Fibroblast of the conjunctiva (primary cell): ENCODE measurements around the gene CCDC24.

ENCODE experiments used
- DNase-seq: peaks from one replicate; pipeline ENCODE4 v3.0.0-alpha.2; 2010; ENCODE audit warnings: low read depth

CCDC24 gene

DNA sequence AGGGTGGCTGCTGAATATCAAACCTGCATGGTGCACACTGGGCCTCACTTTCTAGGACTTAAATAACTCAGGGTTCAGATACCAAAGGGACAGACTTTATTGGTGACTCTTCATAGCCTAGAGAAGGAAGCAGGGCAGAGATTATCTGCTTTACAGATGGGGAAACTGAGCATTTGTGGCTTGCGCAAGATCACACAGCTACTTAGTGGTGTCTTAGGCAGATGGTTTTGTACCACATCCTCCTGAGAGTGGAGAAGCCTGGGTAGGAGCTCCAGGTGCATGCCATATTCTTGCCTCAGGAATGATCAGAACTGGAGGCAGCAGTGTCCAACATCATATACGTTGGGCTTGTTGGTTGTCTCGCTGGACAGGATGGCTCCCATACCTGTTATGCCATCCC, 28.4 kb upstream of the CCDC24 start:
- no peak for DNase-seq

GRCh38 chr1:43963890-43964289, 27.5 kb upstream of the CCDC24 start:
- DNase-seq: no peak

DNA sequence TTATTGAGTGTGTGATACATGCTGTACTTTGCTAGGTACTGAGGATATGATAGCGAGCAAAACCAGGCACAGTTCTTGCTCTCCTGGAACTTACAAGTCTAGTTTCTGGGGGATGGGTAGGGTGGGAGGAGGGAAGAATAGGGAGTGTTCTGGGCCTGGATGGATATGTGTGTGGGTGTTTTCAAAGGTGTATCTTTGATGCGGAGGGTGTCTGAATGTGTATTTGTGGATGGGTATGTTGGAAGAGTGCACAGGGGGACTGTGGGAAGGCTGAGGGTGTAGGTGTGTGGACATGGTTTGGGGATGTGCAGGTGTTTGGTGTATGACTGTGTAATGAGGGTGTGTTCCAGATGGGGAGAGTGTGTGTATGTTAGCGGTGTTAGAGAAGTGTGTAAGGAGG, 26.1 kb upstream of the CCDC24 start:
- DNase-seq: no peak

DNA sequence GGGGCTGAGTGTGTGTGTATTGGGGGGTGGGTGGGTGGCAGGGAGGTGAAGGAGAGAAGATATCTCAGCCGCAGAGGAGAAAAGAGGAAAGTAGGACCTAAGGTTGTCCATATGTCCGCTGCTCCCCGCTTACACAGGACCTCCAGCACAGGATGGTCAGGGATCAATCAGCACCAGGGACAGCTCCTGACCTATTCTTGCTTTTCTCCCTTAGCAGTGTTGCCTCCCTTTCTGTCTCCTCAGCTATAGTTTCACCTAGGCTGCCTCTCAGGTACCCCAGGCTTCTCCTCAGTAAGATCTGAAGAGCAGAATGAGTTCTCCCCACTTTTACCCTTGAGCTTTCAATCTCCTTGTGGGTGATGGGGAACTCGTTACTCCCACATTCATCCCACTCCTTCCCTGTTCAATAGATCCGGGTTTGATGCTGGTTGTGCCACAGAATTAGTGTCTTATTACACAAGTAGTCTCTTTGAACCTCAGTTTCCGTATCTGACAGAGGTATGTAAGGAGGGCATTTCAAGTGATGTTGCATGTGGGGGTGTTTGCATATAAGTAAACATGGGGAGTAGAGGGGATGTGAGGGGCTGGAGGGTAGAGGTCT, 23.0 kb upstream of the CCDC24 start:
- DNase-seq: no peak

DNA sequence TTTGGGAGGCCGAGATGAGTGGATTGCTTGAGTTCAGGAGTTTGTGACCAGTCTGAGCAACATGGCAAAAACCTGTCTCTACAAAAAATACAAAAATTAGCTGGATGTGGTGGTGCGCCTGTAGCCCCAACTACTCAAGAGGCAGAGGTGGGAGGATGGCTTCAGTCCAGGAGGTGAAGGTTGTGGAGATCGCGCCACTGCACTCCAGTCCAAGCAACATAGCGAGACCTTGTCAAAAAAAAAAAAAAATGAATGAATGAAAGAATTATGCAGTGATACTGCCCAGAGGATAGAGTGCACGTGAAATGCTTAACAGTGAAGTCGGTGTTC, 22.0 kb upstream of the CCDC24 start:
- no peak for DNase-seq

DNA sequence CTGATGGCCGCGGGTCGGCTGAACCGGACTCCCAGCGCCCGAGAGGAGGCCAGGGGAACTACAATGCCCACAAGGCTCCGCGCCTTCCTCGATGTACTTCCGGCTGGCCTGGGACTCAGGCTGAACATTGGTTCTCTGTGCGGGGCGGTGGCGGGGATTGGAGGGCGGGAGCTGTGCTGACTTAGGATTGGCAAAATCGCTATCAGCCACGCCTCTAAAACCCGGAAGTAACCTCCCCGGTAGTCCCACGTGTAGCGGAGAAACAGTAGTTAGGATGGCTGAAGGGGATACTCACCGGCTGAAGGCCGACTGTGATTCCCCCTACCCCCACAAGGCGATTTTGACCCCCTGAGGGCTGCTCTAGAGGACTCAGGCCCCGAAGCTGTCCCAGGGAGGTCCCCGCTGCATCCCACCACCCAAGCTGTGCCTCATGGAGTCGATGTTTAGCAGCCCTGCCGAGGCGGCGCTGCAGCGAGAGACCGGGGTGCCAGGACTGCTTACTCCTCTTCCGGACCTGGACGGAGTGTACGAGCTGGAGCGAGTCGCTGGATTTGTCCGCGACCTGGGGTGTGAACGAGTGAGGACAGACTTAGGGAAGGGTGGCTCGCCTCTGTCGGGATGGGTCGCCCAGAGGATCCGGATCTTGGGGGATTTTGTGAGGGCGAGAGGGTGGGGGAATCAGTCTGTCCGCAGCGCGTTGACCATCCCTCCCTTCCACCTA, 21.5 kb upstream of the CCDC24 start, which contains the start of gene DPH2:
Gene DPH2 (plus strand): TSS at position 265 of the 721 bp plus-strand sequence. CDS start 166 bp downstream, at position 431.
- DNase-seq: peak; percentile 93

- DNase-seq: no peak
These were observed 20.9 kb upstream of the CCDC24 start for GRCh38 chr1:43970502-43970901.

DNA sequence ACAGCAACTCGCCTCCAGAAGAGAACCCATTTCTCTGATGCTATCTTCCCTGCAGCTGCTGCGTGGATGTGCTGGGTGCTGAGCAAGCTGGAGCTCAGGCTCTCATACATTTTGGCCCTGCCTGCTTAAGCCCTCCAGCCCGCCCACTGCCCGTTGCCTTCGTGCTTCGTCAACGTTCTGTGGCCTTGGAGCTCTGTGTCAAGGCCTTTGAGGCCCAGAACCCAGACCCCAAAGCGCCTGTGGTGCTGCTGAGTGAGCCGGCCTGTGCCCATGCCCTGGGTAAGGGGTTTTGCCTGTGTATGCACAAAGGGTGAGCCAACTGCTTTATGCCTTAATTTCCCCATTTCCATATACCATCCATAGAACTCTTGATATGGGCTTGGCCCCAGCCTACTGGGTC, 20.5 kb upstream of the CCDC24 start:
- no peak for DNase-seq

DNA sequence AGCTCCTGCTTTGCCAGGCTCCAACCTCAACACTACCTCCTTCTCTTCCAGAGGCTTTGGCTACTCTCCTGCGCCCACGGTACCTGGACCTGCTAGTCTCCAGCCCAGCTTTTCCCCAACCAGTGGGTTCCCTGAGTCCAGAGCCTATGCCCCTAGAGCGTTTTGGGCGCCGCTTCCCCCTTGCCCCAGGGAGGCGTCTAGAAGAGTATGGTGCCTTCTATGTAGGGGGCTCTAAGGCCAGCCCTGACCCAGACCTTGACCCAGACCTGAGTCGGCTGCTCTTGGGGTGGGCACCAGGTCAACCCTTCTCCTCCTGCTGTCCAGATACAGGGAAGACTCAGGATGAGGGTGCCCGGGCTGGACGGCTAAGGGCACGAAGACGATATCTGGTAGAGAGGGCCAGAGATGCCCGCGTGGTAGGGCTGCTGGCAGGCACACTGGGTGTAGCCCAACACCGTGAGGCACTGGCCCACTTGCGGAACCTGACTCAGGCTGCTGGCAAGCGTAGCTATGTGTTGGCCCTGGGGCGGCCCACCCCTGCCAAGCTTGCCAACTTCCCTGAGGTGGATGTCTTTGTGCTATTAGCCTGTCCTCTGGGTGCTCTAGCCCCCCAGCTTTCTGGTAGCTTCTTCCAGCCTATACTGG, 19.9 kb upstream of the CCDC24 start:
- no peak for DNase-seq

DNA sequence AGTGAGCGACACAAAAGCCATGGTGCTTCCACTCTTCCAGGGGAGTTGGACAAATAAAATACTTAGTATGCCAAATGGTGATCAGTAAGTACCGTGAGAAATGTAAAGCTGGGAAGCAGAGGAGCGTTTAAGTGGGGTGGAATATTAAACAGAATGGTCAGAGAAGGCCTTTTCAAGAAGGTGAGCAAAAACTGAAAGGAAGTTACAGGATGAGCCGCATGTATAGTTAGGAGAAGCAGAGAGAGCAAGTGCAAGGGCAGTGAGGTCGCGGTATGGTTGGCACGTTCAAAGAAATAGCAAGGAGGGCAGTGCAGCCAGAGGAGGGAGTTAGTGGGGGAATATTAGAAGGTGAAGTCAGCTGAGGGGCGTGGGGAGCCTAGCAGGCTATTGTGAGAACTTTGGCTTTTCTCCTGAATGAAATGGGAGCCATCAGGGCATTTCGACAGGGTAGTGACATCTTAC, 17.4 kb upstream of the CCDC24 start:
- no peak for DNase-seq

GRCh38 chr1:43974443-43975248, 16.8 kb upstream of the CCDC24 start, which contains the start of gene ATP6V0B:
TSS of gene ATP6V0B (plus strand) at chr1:43974960. CDS start at chr1:43975041, 81 bp downstream.
- peak; percentile 83 for DNase-seq

DNA sequence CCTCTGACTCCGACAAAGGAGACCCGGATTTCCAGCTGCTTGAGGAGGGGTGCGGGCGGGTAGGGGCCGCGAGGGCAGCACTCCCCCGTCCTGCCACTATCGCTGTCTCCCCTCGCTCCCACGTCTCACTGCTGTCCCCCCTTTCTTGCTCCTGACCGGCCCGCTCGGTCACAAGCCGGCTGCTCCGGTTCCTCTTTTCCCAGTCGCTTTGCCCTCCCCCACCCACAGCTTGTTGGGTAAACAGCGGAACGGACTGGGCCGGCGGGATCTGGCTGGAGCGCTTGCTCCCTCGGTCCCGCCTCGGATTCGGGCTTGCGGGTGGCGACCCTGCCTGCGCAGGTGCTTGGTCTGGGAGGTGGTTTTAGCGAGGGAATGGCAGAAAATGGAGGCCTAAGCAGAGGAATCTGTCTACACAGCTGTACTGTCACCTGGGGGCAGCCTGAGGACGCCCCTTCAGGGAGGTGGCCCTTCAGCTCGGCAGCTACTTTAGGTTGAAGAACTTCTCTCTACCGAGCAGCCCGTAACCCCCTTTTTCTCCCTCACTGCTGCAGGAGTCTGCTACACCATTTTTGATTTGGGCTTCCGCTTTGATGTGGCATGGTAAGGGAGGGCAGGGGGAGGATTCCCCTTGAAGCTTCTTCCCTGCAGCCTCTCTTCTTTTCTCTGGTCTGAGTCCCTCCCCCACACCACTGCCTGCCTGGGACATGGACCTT, 16.0 kb upstream of the CCDC24 start:
- no peak for DNase-seq

DNA sequence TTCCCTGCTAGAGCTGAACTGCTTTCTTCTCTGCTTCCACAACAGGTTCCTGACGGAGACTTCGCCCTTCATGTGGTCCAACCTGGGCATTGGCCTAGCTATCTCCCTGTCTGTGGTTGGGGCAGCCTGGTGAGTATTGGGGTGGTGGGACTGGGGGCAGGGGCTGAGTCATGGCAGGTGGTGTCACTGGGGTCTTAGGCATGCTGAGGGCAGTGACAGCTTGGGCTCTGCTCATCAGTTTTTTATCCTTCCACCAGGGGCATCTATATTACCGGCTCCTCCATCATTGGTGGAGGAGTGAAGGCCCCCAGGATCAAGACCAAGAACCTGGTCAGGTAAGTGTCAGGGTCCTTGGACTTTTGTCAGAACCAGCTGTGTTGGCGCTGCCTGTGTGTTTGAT, 15.4 kb upstream of the CCDC24 start:
- DNase-seq: no peak

- DNase-seq: no peak
These were observed 14.5 kb upstream of the CCDC24 start for GRCh38 chr1:43976890-43977289.

- DNase-seq: no peak
These were observed 13.8 kb upstream of the CCDC24 start for GRCh38 chr1:43977376-43978263.

DNA sequence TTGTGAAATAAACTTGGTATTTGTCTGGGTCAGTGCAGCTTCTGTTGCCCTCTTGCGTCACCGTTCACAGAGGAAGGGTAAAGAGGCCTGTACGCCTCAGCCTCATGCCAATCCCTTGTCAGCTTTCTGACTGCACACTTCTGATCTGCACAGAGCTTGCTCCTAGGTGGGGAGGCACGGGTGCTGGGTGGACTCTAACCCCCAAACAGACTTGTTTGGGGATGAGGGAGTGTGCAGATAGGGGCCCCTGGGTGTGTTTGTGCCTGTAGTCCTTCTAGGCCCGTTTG, 13.2 kb upstream of the CCDC24 start:
- DNase-seq: no peak

GRCh38 chr1:43978551-43979260, 12.7 kb upstream of the CCDC24 start, which contains the start of gene B4GALT2:
TSS of gene B4GALT2 (plus strand) at chr1:43979210. CDS start at chr1:43981161, 1,951 bp downstream.
- no peak for DNase-seq

GRCh38 chr1:43979261-43979527, 12.2 kb upstream of the CCDC24 start:
- DNase-seq: no peak

GRCh38 chr1:43979528-43980254, 11.7 kb upstream of the CCDC24 start:
- DNase-seq: no peak
